Measurements from ENCODE around the gene VWA8. TPM values are rescaled to one million over a fixed set of nuclear protein-coding genes. Genes with fewer than 3 reads are reported as not detected.

VWA8 gene
- polyA plus RNA-seq, 1 of the 3 experiments (the other 2 are of a cell fraction), result 5.5 TPM

DNA sequence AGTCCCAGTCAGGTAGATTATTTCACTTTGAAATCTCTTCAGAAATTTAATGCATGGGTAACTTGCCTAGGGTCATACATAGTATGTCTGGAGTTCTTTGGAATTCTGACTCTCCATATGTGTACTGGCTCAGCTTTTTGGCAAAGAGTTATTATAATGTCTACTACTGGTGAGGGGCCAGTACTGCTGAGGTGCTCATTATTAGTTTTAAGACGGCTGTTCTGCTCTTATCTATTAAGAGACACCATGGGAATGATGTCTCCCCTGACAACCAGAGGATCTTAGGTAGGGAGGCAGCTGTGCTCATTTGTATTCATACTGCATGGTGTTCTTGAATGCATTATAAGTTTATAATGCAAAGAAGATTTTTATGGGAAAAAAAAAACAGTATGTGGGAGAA, 319.5 kb downstream of the VWA8 start:
- H3K36me3 ChIP-seq (replicated peaks in 1 of 2; ENCODE audit: control insufficient read depth in 1 of 2, insufficient read depth in 2 of 2, low read length in 1 of 2), result no peaks in the 10 kb centered on the region
- WGBS (ENCODE audit: low lambda C conversion rate), result 83% methylated on average over 1 of the region's 1 CpG
- peaks cover 9% of the 10 kb centered on the region for H3F3A ChIP-seq (replicated peaks; ENCODE audit: insufficient read depth)
- H3K4me1 ChIP-seq (ENCODE audit: control insufficient read depth in 1 of 2, insufficient read depth in 2 of 2, low read depth in 1 of 2, low read length in 1 of 2), result peaks cover 4 to 16% of the 10 kb centered on the region in 2 experiments
- H3K27me3 ChIP-seq (ENCODE audit: insufficient read depth), result no peaks in the 10 kb centered on the region
- no peak overlapping the region for H3K9ac ChIP-seq
- TF ChIP-seq, protein P1, sequence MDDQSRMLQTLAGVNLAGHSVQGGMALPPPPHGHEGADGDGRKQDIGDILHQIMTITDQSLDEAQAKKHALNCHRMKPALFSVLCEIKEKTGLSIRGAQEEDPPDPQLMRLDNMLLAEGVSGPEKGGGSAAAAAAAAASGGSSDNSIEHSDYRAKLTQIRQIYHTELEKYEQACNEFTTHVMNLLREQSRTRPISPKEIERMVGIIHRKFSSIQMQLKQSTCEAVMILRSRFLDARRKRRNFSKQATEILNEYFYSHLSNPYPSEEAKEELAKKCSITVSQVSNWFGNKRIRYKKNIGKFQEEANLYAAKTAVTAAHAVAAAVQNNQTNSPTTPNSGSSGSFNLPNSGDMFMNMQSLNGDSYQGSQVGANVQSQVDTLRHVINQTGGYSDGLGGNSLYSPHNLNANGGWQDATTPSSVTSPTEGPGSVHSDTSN (IDR thresholded peaks at IDR 0.05), result no peak
- TF ChIP-seq USF1 (IDR thresholded peaks at IDR 0.05; ENCODE audit: borderline replicate concordance, low read depth), result no peak
- no peak for TF ChIP-seq RFX5 (IDR thresholded peaks at IDR 0.05; ENCODE audit: low read length)
- TF ChIP-seq TAF1 (IDR thresholded peaks at IDR 0.05; ENCODE audit: borderline replicate concordance, low read depth, low read length), result no peak
- no peak for TF ChIP-seq RXRA (IDR thresholded peaks at IDR 0.05; ENCODE audit: borderline replicate concordance, low read depth)
- no peak for TF ChIP-seq GABPA (IDR thresholded peaks at IDR 0.05; ENCODE audit: low read depth)
- no peak for TF ChIP-seq RAD21 (IDR thresholded peaks at IDR 0.05; ENCODE audit: low read length)
- TF ChIP-seq CHD2 (IDR thresholded peaks at IDR 0.05; ENCODE audit: low read length, partially characterized antibody), result no peak
- no peak for TF ChIP-seq POLR2AphosphoS5 (IDR thresholded peaks at IDR 0.05; ENCODE audit: low read depth, low read length)
- no peak for TF ChIP-seq MXI1 (IDR thresholded peaks at IDR 0.05; ENCODE audit: low read depth, low read length)
- TF ChIP-seq, protein P2, sequence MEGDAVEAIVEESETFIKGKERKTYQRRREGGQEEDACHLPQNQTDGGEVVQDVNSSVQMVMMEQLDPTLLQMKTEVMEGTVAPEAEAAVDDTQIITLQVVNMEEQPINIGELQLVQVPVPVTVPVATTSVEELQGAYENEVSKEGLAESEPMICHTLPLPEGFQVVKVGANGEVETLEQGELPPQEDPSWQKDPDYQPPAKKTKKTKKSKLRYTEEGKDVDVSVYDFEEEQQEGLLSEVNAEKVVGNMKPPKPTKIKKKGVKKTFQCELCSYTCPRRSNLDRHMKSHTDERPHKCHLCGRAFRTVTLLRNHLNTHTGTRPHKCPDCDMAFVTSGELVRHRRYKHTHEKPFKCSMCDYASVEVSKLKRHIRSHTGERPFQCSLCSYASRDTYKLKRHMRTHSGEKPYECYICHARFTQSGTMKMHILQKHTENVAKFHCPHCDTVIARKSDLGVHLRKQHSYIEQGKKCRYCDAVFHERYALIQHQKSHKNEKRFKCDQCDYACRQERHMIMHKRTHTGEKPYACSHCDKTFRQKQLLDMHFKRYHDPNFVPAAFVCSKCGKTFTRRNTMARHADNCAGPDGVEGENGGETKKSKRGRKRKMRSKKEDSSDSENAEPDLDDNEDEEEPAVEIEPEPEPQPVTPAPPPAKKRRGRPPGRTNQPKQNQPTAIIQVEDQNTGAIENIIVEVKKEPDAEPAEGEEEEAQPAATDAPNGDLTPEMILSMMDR (IDR thresholded peaks at IDR 0.05), result no peak
- TF ChIP-seq IRF3 (IDR thresholded peaks at IDR 0.05; ENCODE audit: low read depth, low read length), result no peak
- no peak for TF ChIP-seq EZH2phosphoT487 (IDR thresholded peaks at IDR 0.05; ENCODE audit: borderline replicate concordance, low read depth)
- TF ChIP-seq EP300 (IDR thresholded peaks at IDR 0.05; ENCODE audit: borderline replicate concordance in 1 of 2, low read depth in 1 of 2, low read length in 1 of 2), result no peak
- TF ChIP-seq SMC3 (IDR thresholded peaks at IDR 0.05; ENCODE audit: low read depth, low read length), result no peak
- no peak for TF ChIP-seq MEF2A (IDR thresholded peaks at IDR 0.05; ENCODE audit: borderline replicate concordance, low read depth)
- TF ChIP-seq FOXJ3 (CRISPR knock-in tag; IDR thresholded peaks at IDR 0.05), result no peak
- TF ChIP-seq ELF1 (IDR thresholded peaks at IDR 0.05), result no peak
- no peak for TF ChIP-seq FOSL2 (IDR thresholded peaks at IDR 0.05; ENCODE audit: borderline replicate concordance, low read depth)
- CTCF ChIA-PET, result no interaction called here
- H2AFZ ChIP-seq (ENCODE audit: low read depth), result no peak overlapping the region
- no peaks in the 10 kb centered on the region for H4K20me1 ChIP-seq (ENCODE audit: insufficient read depth)
- POLR2A ChIA-PET, result no interaction called here
- H3K9me3 ChIP-seq, result no peaks in the 10 kb centered on the region
- H3K79me2 ChIP-seq (ENCODE audit: insufficient read depth), result no peaks in the 10 kb centered on the region
- no peak overlapping the region for H3K4me2 ChIP-seq
- DNase-seq, result no peak
- no peak overlapping the region for H3K27ac ChIP-seq (ENCODE audit: low read depth in 2 of 2, low read length in 1 of 2)
- H3K4me3 ChIP-seq (ENCODE audit: low read depth in 2 of 2, low read length in 1 of 2), result no peak overlapping the region
- H3K9me2 ChIP-seq, result no peaks in the 10 kb centered on the region
